HG02571 (cell line): ENCODE results near the gene TLCD1.

Source experiments
- ATAC-seq: cut with Tn5 transposase; IDR thresholded peaks from one replicate; pipeline ENCODE4 v1.9.1; 2021; ENCODE audit warnings: mild to moderate bottlenecking, moderate library complexity; ENCODE audit not compliant: unreplicated experiment

Gene TLCD1, protein sequence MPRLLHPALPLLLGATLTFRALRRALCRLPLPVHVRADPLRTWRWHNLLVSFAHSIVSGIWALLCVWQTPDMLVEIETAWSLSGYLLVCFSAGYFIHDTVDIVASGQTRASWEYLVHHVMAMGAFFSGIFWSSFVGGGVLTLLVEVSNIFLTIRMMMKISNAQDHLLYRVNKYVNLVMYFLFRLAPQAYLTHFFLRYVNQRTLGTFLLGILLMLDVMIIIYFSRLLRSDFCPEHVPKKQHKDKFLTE

DNA sequence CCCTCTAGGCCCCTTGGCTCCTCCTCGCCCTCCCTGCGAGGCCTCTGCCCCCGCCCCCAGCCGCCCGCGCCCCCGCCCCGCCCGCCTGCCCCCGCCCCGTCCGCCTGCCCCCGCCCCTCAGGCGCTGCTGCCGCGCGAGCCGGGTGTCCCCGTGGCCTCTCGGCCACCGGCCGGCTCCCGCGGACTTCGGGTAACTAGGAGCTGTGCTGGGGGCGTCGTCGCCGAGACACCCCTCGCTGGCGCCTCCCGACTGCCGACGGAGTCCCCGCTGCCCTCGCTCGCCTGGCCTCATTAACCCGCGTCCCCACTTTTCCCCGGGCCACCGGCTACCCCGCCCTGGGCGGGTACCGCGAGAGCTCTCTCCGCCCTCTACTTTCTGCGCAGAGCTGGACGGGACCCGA lies at the start of gene TLCD1:
TLCD1 (minus strand) TSS at position 8 of the 401 bp plus-strand sequence. CDS start 136 bp downstream, outside the sequence.
- peak; percentile 17 for ATAC-seq

- no peak for ATAC-seq
Observed at GRCh38 chr17:28774206-28774605, 48.2 kb upstream of the TLCD1 start.

DNA sequence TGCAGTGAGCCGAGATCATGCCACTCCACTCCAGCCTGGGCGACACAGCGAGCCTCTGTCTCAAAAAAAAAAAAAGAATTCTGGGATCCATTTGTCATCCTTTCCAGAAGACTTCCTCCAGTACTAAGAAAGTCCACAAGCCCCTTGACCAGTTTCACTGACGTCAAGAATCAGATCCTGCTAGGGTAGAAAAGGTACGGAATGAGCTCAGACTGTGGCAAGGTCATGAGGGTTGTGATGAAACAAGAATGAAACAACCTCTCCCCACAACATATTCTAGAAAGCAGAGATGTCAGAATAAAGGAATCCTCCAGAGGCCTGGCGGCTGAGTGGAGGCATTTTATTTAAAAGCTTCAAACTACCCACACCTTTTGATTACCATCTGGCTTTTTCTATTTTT lies 47.7 kb upstream of the TLCD1 start:
- no peak for ATAC-seq

- no peak for ATAC-seq
Observed at GRCh38 chr17:28765038-28765437, 39.0 kb upstream of the TLCD1 start.

- no peak for ATAC-seq
Observed at GRCh38 chr17:28763804-28764266, 37.8 kb upstream of the TLCD1 start.

GRCh38 chr17:28763137-28763799 lies 37.2 kb upstream of the TLCD1 start:
- no peak for ATAC-seq

DNA sequence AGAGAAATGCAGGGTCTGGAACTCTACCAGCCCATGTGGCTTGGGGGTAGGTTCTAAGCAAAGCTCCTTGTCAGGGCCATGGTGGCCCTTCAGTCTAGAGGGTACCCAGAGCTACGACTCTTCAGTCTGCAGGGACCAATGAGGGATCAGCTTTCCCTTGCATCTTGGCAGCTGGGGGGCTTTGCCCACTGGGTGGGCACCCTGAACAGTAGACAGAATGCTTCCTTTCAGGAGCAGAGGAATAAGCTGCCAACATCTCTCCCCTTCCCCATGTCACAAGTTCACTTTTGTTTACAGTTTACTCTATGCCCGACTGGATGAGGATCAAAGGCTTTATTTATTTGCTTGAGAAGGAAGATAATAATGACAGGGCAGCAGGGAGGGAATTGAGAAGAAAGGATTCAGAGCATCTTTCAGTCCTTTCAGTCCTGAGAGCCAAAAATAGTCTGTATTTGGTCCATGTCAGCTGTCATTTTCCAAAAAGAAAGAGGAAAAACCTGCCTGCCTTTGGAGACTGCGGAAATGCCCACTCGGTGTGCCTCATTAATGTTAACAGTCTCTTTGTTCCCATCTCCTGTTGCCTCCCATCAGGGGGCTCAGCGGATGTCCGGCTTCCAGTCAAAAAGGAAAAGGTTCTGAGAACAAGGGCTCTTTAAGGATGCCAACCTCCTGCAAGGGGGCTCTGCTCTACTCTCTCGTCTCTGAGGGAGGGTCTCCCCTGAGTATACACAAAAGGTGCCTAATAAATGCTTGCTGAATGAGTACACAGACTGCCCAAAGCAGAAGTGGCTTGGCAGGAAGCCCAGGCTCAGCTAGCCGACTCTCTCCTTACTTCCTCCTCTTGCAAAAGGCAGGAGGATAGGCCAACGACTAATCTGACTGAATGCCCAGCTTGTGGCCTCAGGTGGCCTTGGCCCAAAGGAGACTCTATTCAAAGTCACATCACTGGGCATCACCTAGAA lies 34.8 kb upstream of the TLCD1 start:
- ATAC-seq, result no peak

- ATAC-seq, result no peak
Observed at GRCh38 chr17:28759256-28759865, 33.3 kb upstream of the TLCD1 start.

DNA sequence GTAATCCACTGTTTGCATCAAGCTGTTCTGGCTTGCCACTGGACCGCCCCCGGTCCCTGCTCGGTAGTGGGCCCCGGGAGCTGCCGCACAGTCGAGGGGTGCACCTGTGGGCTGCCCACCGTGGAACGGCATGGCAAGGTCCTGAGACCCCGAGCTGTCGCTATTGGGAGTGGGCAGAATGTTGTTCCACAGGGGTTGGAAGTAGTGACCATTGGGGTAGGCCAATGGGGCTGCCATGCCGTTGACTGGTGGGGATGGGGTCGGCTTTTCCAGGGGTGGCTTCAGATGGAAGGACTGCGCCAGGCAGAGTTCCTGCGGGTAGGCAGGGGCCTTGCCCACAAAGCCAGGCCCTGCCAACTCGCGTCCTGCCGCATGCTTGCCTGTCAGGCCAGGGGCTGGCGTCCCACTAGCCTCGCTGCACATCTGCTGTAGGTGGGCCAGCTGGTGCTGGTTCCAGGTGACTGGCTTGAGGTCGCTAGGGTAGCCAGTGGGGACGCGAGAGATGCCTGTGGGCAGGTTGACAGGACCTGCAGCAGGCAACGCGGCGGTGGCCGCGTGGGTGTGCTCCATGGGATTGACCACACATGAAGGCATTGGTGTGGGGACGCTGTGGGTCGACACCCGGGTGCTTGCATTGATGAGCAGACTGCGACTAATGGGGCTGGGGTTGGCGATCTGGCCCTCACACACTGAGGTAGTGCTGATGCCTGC lies 32.5 kb upstream of the TLCD1 start:
- no peak for ATAC-seq

- no peak for ATAC-seq
Observed at GRCh38 chr17:28756049-28756804, 30.2 kb upstream of the TLCD1 start.

GRCh38 chr17:28755486-28755885 lies 29.5 kb upstream of the TLCD1 start:
- ATAC-seq, result no peak

GRCh38 chr17:28751600-28752366 lies 25.8 kb upstream of the TLCD1 start:
- no peak for ATAC-seq

DNA sequence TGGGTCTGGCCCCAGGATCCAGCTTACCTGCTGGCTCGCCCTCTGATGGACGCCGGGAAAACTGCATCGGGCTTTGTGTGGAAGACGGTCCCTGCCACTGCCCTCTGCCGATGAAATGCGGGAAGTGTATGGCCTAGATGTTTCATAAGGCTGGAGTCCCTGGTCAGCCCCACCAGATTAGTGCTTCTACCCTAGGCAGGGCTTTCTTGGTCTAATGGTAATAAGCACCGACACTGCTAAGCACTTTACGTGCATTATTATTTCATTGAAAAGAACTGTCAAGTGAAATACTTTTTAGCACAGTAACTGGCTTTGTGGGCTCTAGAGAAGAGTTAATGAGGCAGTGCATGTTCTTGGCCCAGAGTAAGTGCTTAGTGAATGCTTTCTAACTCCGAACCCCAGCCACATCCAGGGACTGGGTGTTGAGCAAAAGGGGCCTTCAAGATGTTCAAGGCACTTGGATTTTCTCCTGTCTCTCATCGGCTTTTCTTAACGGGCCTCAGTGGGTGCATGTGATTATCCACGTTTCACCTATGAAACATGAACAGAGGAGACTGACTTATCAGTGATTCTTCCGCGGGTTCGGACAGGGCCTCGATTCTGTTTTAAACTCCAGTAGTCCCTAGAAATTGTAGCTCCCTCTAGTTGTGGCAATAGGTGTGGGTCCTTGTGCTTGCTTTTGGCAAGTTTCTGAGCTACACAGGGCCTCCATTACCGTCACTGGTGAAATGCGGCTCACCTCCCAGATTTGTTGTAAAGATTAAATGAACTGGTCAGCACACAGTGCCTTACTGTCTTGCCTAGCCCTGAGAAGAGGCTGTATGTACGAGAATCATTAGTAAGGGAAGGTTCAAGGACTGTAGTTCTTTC lies 24.4 kb upstream of the TLCD1 start:
- ATAC-seq, result peak; percentile 48

- ATAC-seq, result no peak
Observed at GRCh38 chr17:28749516-28750177, 23.6 kb upstream of the TLCD1 start.

- no peak for ATAC-seq
Observed at GRCh38 chr17:28748852-28749515, 23.0 kb upstream of the TLCD1 start.

DNA sequence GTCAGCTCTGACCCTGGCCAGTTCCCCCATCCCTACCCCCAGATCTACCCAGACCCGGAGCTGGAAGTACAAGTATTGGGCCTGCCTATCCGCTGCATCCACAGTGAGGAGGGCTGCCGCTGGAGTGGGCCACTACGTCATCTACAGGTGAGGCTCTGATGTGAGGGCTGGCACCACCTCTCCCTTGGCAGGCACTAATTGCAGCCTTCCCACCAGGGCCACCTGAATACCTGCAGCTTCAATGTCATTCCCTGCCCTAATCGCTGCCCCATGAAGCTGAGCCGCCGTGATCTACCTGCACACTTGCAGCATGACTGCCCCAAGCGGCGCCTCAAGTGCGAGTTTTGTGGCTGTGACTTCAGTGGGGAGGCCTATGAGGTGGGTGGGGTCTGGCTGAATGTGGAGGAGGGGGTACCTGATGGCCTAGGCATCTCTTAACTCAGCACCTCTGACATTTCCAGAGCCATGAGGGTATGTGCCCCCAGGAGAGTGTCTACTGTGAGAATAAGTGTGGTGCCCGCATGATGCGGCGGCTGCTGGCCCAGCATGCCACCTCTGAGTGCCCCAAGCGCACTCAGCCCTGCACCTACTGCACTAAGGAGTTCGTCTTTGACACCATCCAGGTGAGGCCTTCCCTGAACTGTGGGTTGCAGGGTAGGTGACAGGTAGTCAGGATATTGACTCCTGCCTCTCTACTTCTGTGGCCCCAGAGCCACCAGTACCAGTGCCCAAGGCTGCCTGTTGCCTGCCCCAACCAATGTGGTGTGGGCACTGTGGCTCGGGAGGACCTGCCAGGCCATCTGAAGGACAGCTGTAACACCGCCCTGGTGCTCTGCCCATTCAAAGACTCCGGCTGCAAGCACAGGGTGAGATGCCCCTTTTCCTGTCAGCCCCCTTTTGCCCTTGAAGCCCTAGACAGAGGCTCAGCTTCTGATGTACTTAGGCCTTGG lies 22.0 kb upstream of the TLCD1 start:
- no peak for ATAC-seq
